Measurements from ENCODE around the gene PPP2R5C. TPM values are rescaled to one million over a fixed set of nuclear protein-coding genes. Genes with fewer than 3 reads are reported as not detected.

The PPP2R5C gene
- total RNA-seq, 1 donor: 114 TPM

DNA sequence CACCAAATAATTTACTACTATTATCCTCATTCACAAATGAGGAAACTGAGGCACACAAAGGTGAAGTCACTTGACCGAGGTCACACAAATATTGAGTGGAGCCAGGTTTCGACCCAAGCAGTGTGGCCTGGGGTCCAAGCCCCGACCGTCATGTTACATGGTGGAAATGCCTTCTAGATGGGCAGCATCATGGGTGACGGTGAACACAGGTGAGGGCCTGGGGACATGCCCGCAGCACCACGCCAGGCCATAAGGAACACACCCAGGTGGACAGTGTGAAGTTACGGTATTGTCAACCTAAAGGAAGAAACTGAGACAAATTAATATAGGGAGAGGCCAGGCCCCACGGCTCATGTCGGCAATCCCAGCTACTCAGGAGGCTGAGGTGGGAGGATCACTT, 167.6 kb downstream of the PPP2R5C start:
- no peak overlapping the region for H3K4me3 ChIP-seq (ENCODE audit: low read depth, low read length)
- no peak for DNase-seq (ENCODE audit: low read depth)
- TF ChIP-seq, protein P1, sequence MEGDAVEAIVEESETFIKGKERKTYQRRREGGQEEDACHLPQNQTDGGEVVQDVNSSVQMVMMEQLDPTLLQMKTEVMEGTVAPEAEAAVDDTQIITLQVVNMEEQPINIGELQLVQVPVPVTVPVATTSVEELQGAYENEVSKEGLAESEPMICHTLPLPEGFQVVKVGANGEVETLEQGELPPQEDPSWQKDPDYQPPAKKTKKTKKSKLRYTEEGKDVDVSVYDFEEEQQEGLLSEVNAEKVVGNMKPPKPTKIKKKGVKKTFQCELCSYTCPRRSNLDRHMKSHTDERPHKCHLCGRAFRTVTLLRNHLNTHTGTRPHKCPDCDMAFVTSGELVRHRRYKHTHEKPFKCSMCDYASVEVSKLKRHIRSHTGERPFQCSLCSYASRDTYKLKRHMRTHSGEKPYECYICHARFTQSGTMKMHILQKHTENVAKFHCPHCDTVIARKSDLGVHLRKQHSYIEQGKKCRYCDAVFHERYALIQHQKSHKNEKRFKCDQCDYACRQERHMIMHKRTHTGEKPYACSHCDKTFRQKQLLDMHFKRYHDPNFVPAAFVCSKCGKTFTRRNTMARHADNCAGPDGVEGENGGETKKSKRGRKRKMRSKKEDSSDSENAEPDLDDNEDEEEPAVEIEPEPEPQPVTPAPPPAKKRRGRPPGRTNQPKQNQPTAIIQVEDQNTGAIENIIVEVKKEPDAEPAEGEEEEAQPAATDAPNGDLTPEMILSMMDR (IDR thresholded peaks at IDR 0.05; ENCODE audit: insufficient read depth, low read depth, low read length): no peak

DNA sequence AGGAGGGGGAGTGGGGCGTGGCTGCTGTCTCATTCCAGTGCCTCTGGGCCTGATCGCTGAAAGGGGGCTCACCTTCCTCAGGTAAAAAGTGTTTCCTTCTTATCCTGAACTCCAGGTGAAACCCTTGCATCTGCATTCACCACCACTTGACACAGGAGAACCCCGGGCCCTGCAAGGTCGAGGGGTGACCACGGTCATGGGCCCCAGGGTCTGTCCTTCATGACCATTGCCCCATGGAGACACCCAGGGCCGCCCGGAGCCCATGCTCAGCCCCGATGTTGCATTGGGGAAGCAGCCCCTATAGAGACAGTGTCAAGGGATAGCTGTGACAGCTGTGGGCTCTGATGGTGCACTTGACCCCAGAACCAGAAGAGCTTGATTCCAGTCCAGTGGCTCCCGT, 168.4 kb downstream of the PPP2R5C start:
- DNase-seq (ENCODE audit: low read depth): no peak
- H3K4me3 ChIP-seq (ENCODE audit: low read depth, low read length): no peak overlapping the region
- TF ChIP-seq, protein P1 (IDR thresholded peaks at IDR 0.05; ENCODE audit: insufficient read depth, low read depth, low read length): no peak

DNA sequence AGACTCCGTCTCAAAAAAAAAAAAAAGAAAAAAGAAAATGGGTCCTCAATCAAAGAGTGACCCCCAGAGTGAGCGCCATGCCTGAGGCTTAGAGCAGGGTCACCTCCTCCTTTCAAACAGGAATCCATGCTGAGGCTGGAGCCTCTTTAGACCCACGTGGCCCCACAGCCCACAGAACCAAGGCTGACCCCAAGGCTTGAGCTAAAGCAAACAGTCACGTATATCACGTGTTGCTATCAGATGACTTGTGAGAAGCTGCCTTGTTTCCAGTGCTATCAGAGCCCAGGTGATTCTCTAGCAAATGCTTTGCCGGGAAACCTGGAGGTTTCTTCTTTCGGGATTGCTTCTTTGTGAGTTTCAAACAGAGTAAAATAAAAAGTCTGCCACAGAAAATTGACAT, 171.2 kb downstream of the PPP2R5C start:
- TF ChIP-seq, protein P1 (IDR thresholded peaks at IDR 0.05; ENCODE audit: insufficient read depth, low read depth, low read length): no peak
- no peak overlapping the region for H3K4me3 ChIP-seq (ENCODE audit: low read depth, low read length)
- DNase-seq (ENCODE audit: low read depth): no peak

DNA sequence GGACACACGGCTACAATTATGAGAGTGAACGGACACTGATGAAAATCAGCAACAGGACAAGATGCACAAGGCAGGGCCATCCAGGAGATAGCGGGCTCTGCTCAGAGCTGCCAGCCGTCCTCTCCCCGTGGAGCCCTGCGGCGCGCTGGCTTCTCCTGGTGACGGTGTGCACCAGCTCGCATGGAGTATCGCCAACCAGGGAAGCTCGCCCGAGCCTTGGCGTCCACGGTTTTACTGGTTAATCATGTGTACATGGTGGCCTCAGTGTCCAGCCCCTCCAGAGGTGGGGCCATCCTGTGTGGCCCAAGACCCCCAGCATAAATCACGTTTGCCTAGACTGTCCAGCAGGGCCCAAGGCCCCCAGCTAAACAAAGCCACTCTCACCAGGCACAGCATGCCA, 171.7 kb downstream of the PPP2R5C start:
- TF ChIP-seq, protein P1 (IDR thresholded peaks at IDR 0.05; ENCODE audit: insufficient read depth, low read depth, low read length): no peak
- DNase-seq (ENCODE audit: low read depth): no peak
- H3K4me3 ChIP-seq (ENCODE audit: low read depth, low read length): no peak overlapping the region

DNA sequence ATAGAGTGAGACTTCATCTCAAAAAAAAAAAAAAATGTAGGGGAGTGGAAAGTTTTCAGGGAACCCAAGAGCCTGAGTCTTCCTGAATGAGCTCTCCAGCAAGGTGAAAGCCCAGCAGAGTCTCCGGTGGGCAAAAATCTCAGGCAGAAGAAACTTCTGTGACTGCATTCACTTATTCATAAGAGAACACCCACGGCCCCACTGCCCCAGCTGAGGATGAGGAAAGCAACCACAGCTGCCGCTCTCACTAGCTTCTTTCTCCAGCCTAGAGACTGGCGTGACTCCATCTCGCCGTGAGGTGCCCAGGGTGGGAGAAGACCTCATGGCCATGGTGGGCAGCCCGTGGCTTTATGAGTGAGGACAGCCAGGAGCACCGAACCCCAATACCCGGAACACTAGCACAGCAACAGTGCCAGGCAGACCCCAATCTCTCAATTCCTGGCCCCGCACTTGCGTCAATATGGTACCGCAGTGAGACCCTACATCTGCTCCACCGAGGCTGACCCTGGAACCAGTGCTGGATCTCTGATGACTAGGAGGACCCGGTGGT, 173.2 kb downstream of the PPP2R5C start:
- TF ChIP-seq, protein P1 (IDR thresholded peaks at IDR 0.05; ENCODE audit: insufficient read depth, low read depth, low read length): no peak
- DNase-seq (ENCODE audit: low read depth): no peak
- no peak overlapping the region for H3K4me3 ChIP-seq (ENCODE audit: low read depth, low read length)

DNA sequence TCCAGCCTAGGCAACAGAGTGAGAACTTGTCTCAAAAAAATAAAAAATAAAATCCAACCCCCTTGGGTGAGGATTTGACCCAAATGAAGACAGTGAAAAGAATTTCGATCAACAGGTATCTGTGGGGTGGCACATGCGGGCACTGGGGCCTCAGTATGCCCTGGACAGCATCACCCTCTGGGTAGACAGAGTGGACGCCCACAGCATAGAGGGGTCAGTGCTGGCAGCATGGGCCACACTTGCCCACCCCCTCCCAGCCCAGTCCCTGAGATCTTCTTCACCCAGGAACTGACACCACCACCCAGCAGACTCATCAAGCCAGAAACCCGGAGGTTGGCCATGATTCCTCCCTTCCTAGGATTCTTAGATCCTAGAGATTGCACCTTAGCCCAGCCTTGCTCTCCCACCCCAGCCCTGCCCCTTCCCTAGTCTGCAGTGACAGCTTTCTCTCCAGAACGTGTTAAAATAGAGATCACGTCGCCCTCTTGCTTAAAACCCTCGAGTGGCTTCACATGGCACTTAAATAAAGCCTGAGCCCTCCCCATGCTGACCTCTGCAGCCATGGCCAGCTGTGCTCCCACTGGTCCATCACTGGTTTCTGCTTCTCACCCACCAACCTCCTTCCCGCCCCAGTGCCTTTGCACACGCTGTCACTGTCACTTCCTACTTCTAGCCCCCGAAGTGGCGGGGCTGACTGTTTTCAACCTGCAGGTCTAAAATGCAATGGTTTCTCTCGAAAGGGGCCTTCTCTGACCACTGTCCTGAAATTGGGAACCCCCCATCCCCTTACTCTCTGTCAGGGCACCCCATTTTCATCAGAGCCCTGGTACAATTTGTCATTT, 176.6 kb downstream of the PPP2R5C start:
- TF ChIP-seq, protein P1 (IDR thresholded peaks at IDR 0.05; ENCODE audit: insufficient read depth, low read depth, low read length): no peak
- no peak overlapping the region for H3K4me3 ChIP-seq (ENCODE audit: low read depth, low read length)
- no peak for DNase-seq (ENCODE audit: low read depth)
